OCI-LY1 (cell line): ENCODE results near the gene CAMTA2.

ENCODE experiments used
- H2AFZ ChIP-seq: fragments of 200-600 bp; sonication (generic), shearing (Covaris generic); 2 replicates; pipeline ENCODE4 v1.6.0; 2014; ENCODE audit warnings: antibody characterized with exemption, mild to moderate bottlenecking, low read length
- H3F3A ChIP-seq: fragments of 200-600 bp; sonication (generic), shearing (Covaris generic); 2 replicates; pipeline ENCODE4 v1.6.0; 2014; ENCODE audit warnings: mild to moderate bottlenecking, antibody characterized with exemption, low read length, moderate library complexity; ENCODE audit not compliant: insufficient read depth
- H3K27ac ChIP-seq: fragments of 200-600 bp; sonication (generic); 2 replicates; pipeline ENCODE4 v1.5.1; 2014; ENCODE audit warnings: low read length, mixed run types, mild to moderate bottlenecking, low read depth; ENCODE audit not compliant: poor library complexity, severe bottlenecking
- H3K27me3 ChIP-seq: fragments of 200-600 bp; sonication (generic); 2 replicates; pipeline ENCODE4 v1.6.0; 2014; ENCODE audit warnings: antibody characterized with exemption, mild to moderate bottlenecking, low read length, moderate library complexity; ENCODE audit not compliant: insufficient read depth
- H3K36me3 ChIP-seq: fragments of 200-600 bp; sonication (generic); 2 replicates; pipeline ENCODE4 v1.6.1; 2014; ENCODE audit warnings: mild to moderate bottlenecking, antibody characterized with exemption, low read length, moderate library complexity, mixed read lengths; ENCODE audit not compliant: insufficient read depth
- H3K4me1 ChIP-seq: fragments of 200-600 bp; sonication (generic); 2 replicates; pipeline ENCODE4 v1.5.1; 2014; ENCODE audit warnings: mild to moderate bottlenecking, low read length, moderate library complexity; ENCODE audit not compliant: insufficient read depth, severe bottlenecking
- H3K4me2 ChIP-seq: fragments of 200-600 bp; sonication (generic), shearing (Covaris generic); 2 replicates; pipeline ENCODE4 v1.6.1; 2014; ENCODE audit warnings: low read length
- H3K4me3 ChIP-seq: fragments of 200-600 bp; sonication (generic); 2 replicates; pipeline ENCODE4 v1.5.1; 2014; ENCODE audit warnings: low read length, low read depth, mild to moderate bottlenecking, mixed read lengths; ENCODE audit not compliant: poor library complexity, severe bottlenecking
- H3K79me2 ChIP-seq: fragments of 200-600 bp; shearing (Covaris generic); 2 replicates; pipeline ENCODE4 v1.6.1; 2016; ENCODE audit warnings: mixed run types, low read length, mixed read lengths; ENCODE audit not compliant: insufficient read depth
- H3K9ac ChIP-seq: fragments of 200-600 bp; sonication (generic), shearing (Covaris generic); 2 replicates; pipeline ENCODE4 v1.6.1; 2014; ENCODE audit warnings: mild to moderate bottlenecking, low read length, mixed read lengths
- H3K9me2 ChIP-seq: fragments of 200-600 bp; sonication (generic), shearing (Covaris generic); 2 replicates; pipeline ENCODE4 v1.6.1; 2014; ENCODE audit warnings: low read depth, mild to moderate bottlenecking, low read length, mixed read lengths
- H3K9me3 ChIP-seq: fragments of 200-600 bp; shearing (Covaris generic); 2 replicates; pipeline ENCODE4 v1.6.1; 2014; ENCODE audit warnings: low read length, mixed read lengths
- H4K20me1 ChIP-seq: fragments of 200-600 bp; sonication (generic), shearing (Covaris generic); 2 replicates; pipeline ENCODE4 v1.6.0; 2016; ENCODE audit warnings: mild to moderate bottlenecking, low read length; ENCODE audit not compliant: insufficient read depth
- CTCF ChIP-seq: fragments of 200-600 bp; sonication (generic), shearing (Covaris generic); IDR thresholded peaks from 2 replicates; pipeline ENCODE4 v1.5.1; 2017; ENCODE audit warnings: mild to moderate bottlenecking, antibody characterized with exemption, low read length, moderate library complexity, mixed read lengths
- EZH2 ChIP-seq: fragments of 200-600 bp; sonication (generic), shearing (Covaris generic); IDR thresholded peaks from 2 replicates; pipeline ENCODE4 v1.8.0; 2017; ENCODE audit warnings: borderline replicate concordance, mixed run types, mild to moderate bottlenecking, antibody characterized with exemption, low read length, moderate library complexity, mixed read lengths

Gene CAMTA2

GRCh38 chr17:4987767-4988567, 492 bp upstream of the CAMTA2 start:
- H3K27me3 ChIP-seq = no peaks in the 10 kb centered on the region
- peak overlapping the region; percentile 77 for H3K9ac ChIP-seq
- peaks cover 25% of the 10 kb centered on the region for H3K4me1 ChIP-seq

GRCh38 chr17:4986403-4986802, 1.1 kb downstream of the CAMTA2 start:
- no peak overlapping the region for H2AFZ ChIP-seq
- H3K9ac ChIP-seq = peak overlapping the region; percentile 77
- no peaks in the 10 kb centered on the region for H3K27me3 ChIP-seq
- peak overlapping the region; percentile 72 for H3K4me3 ChIP-seq
- no peaks in the 10 kb centered on the region for H3K9me3 ChIP-seq
- peak overlapping the region; percentile 22 for H3K27ac ChIP-seq
- no peaks in the 10 kb centered on the region for H3K79me2 ChIP-seq
- TF ChIP-seq CTCF (no peak), EZH2 (no peak)
- 0 out of 2 replicates have a peak, but pooled peaks cover 2% of the 10 kb centered on the region for H3F3A ChIP-seq
- H3K9me2 ChIP-seq = no peaks in the 10 kb centered on the region
- peaks cover 25% of the 10 kb centered on the region for H3K4me1 ChIP-seq
- peaks cover 21% of the 10 kb centered on the region for H3K36me3 ChIP-seq
- H4K20me1 ChIP-seq = no peaks in the 10 kb centered on the region
- peak overlapping the region; percentile 83 for H3K4me2 ChIP-seq

More at GRCh38 chr17:4987767-4988567, 492 bp upstream of the CAMTA2 start:
- no peak overlapping the region for H2AFZ ChIP-seq
- TF ChIP-seq CTCF = no peak
- peak overlapping the region; percentile 83 for H3K4me2 ChIP-seq
- no peaks in the 10 kb centered on the region for H3K79me2 ChIP-seq
- H3K27ac ChIP-seq = peak overlapping the region; percentile 46
- no peaks in the 10 kb centered on the region for H3K9me3 ChIP-seq
- H3K9me2 ChIP-seq = no peaks in the 10 kb centered on the region
- peak overlapping the region; percentile 72 for H3K4me3 ChIP-seq
- H4K20me1 ChIP-seq = no peaks in the 10 kb centered on the region
- H3K36me3 ChIP-seq = peaks cover 6% of the 10 kb centered on the region; the same call in 1 of the 2 replicates
- H3F3A ChIP-seq = 0 out of 2 replicates have a peak, but pooled peaks cover 4% of the 10 kb centered on the region

- H3K27me3 ChIP-seq = no peaks in the 10 kb centered on the region
- H3F3A ChIP-seq = no peaks in the 10 kb centered on the region
- no peaks in the 10 kb centered on the region for H4K20me1 ChIP-seq
- no peaks in the 10 kb centered on the region for H3K9me3 ChIP-seq
- H3K4me2 ChIP-seq = no peak overlapping the region
- TF ChIP-seq CTCF (no peak), EZH2 (no peak)
- H3K9ac ChIP-seq = no peak overlapping the region
- H2AFZ ChIP-seq = no peak overlapping the region
- H3K79me2 ChIP-seq = no peaks in the 10 kb centered on the region
- peaks cover 48% of the 10 kb centered on the region for H3K36me3 ChIP-seq
- peaks cover 19% of the 10 kb centered on the region for H3K4me1 ChIP-seq
- H3K4me3 ChIP-seq = no peak overlapping the region
- no peaks in the 10 kb centered on the region for H3K9me2 ChIP-seq
- no peak overlapping the region for H3K27ac ChIP-seq
These were observed 5.2 kb downstream of the CAMTA2 start for GRCh38 chr17:4982305-4982704.
